Measurements from ENCODE around the gene CYP2W1.

- TF ChIP-seq CTCF (conservative IDR thresholded peaks at IDR 0.05) (no peak), EZH2 (IDR thresholded peaks at IDR 0.05; ENCODE audit: low read depth) (no peak)
These were observed 37.0 kb downstream of the CYP2W1 start for GRCh38 chr7:1019789-1020610.

Measured in PC-9 (cell line).